RWPE1 (cell line): ENCODE measurements around the gene PPP2R2D.

Experiments
- CTCF ChIA-PET: fragments of 350-600 bp; sonication (Branson Sonifier 250); formaldehyde crosslinking; extraction: SDS; loops from one replicate; lab custom pipeline; 2021; lab: Yijun Ruan, JAX
- POLR2A ChIA-PET: fragments of 400-600 bp; formaldehyde crosslinking; extraction: SDS; loops from one replicate; lab custom pipeline; 2020; ENCODE audit warnings: antibody characterized with exemption; ENCODE audit not compliant: low non-redundant PET; lab: Yijun Ruan, JAX
- DNase-seq: peaks from one replicate; pipeline ENCODE4 v3.0.0; 2012; ENCODE audit warnings: low spot score
- H3K27ac ChIP-seq: fragments of 450-650 bp; 2 replicates; pipeline ENCODE4 v1.5.1; 2017
- CTCF ChIP-seq: fragments of 450-650 bp; conservative IDR thresholded peaks from 2 replicates; pipeline ENCODE4 v1.5.1; 2017; ENCODE audit warnings: low read depth, mild to moderate bottlenecking

The PPP2R2D gene

GRCh38 chr10:131908151-131908550 lies 7.3 kb downstream of the PPP2R2D start:
- ChIA-PET CTCF (interaction anchor here (0.5 to 1.4 kb wide), 3 partner anchors 17 to 438 kb away, joined by 3 read pairs; no protein-coding TSS in a partner anchor), POLR2A (interaction anchor here (0.8 kb wide), 1 partner anchor 867 kb away, joined by 6 read pairs; no protein-coding TSS in a partner anchor)
- no peak for DNase-seq
- no peak for TF ChIP-seq CTCF
- no peak overlapping the region for H3K27ac ChIP-seq

GRCh38 chr10:131909014-131909808 lies 8.4 kb downstream of the PPP2R2D start:
- POLR2A ChIA-PET = no interaction called here
- peak overlapping the region; percentile 47 for H3K27ac ChIP-seq
- CTCF ChIA-PET = interaction anchor here (0.6 to 1.4 kb wide), 4 partner anchors 18 to 455 kb away, joined by 3 read pairs; no protein-coding TSS in a partner anchor
- no peak for DNase-seq
- no peak for TF ChIP-seq CTCF

GRCh38 chr10:131909929-131910328 lies 9.1 kb downstream of the PPP2R2D start:
- no peak overlapping the region for H3K27ac ChIP-seq
- ChIA-PET CTCF (no interaction called here), POLR2A (no interaction called here)
- DNase-seq = no peak
- TF ChIP-seq CTCF = no peak

- ChIA-PET CTCF (no interaction called here), POLR2A (no interaction called here)
- no peak for DNase-seq
- H3K27ac ChIP-seq = peak overlapping the region; percentile 25
- TF ChIP-seq CTCF = no peak
Measured at GRCh38 chr10:131910663-131911314, 10.0 kb downstream of the PPP2R2D start.

- TF ChIP-seq CTCF = no peak
- peak overlapping the region; percentile 25 for H3K27ac ChIP-seq
- ChIA-PET POLR2A (no interaction called here), CTCF (no interaction called here)
- DNase-seq = no peak
Measured at GRCh38 chr10:131911451-131911850, 10.6 kb downstream of the PPP2R2D start.

GRCh38 chr10:131912620-131913019 lies 11.8 kb downstream of the PPP2R2D start:
- no peak for TF ChIP-seq CTCF
- no peak for DNase-seq
- H3K27ac ChIP-seq = no peak overlapping the region
- POLR2A ChIA-PET = no interaction called here
- CTCF ChIA-PET = interaction anchor here (1.2 kb wide), 1 partner anchor 111 kb away, joined by 8 read pairs; no protein-coding TSS in a partner anchor
